ENCODE data around the gene RPTOR.

Gene RPTOR

DNA sequence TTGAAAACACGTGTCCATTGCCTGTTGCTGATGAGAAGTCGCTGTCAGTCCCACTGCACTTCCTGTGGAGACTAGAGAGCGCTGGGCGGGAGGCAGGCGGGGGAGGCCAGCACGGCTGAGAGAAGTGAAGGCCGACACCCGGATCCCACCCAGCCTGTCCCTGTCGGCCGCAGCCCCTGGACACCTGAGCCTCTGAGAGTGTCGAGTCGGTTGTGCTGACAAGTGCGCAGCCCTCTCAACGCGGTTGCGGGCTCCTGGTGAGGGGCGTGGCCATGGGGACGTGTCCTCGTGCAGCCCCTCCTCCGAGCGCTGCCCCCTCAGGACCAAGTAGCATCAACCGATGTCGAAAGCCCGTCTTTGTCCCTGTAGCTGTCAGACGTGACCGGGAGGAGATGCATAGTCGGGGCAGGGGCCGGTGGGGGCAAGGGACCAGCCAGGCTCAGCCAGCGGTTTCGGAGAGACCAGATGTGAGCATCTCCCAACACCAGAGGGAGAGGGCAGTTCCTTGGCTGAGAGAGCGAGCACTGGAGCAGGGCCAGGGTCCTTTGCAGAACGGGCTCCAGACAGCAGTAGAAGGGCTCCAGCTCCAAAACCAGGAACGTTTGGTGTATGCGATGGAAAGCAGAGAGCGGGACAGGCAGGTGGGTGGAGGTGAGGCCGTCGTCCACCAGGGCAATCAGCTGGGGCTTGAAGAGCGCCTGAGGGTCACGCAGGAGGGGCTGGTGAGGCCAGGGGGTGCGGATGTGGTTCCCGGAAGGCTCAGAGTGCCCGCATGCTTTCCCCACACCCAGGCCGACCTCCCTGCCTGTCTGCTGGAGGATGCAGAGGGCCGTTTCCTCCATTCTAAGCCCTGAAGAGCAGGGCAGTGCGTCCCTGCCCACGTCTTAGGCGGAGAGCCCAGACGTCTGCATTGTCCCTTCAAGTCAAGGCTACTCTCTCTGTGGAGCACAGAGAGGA is 403.7 kb downstream of the RPTOR start:
- H3K4me3 ChIP-seq (ENCODE audit: low read depth, low read length) = no peak overlapping the region
- TF ChIP-seq, protein P1, sequence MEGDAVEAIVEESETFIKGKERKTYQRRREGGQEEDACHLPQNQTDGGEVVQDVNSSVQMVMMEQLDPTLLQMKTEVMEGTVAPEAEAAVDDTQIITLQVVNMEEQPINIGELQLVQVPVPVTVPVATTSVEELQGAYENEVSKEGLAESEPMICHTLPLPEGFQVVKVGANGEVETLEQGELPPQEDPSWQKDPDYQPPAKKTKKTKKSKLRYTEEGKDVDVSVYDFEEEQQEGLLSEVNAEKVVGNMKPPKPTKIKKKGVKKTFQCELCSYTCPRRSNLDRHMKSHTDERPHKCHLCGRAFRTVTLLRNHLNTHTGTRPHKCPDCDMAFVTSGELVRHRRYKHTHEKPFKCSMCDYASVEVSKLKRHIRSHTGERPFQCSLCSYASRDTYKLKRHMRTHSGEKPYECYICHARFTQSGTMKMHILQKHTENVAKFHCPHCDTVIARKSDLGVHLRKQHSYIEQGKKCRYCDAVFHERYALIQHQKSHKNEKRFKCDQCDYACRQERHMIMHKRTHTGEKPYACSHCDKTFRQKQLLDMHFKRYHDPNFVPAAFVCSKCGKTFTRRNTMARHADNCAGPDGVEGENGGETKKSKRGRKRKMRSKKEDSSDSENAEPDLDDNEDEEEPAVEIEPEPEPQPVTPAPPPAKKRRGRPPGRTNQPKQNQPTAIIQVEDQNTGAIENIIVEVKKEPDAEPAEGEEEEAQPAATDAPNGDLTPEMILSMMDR (IDR thresholded peaks at IDR 0.05; ENCODE audit: low read depth, low read length, missing control alignments) = no peak
- no peak for DNase-seq (ENCODE audit: low read depth)

DNA sequence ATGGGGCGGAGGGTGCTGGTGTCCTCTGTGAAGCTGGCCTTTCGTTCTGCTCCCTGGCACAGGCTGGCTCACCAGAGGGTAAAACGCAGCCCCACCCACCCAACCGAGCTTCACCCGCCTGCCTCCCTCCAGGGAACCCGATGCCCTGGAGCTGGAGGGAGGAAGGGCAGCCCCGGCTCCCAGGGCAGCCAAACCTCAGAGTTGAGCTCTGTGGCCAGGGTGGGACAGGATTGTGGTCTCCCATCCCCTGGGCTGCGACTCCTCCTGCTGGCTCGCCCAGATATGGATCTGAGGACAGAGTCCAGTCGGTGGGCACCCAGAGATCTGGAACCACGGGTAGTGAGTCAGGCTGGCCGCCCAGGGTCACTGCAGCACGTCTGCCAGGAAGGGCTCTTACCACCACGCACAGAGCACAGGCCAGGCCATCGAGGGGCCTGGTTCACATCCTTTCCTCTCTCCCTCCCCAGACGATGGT is 404.4 kb downstream of the RPTOR start:
- DNase-seq (ENCODE audit: low read depth) = no peak
- H3K4me3 ChIP-seq (ENCODE audit: low read depth, low read length) = no peak overlapping the region
- TF ChIP-seq, protein P1 (IDR thresholded peaks at IDR 0.05; ENCODE audit: low read depth, low read length, missing control alignments) = no peak

DNA sequence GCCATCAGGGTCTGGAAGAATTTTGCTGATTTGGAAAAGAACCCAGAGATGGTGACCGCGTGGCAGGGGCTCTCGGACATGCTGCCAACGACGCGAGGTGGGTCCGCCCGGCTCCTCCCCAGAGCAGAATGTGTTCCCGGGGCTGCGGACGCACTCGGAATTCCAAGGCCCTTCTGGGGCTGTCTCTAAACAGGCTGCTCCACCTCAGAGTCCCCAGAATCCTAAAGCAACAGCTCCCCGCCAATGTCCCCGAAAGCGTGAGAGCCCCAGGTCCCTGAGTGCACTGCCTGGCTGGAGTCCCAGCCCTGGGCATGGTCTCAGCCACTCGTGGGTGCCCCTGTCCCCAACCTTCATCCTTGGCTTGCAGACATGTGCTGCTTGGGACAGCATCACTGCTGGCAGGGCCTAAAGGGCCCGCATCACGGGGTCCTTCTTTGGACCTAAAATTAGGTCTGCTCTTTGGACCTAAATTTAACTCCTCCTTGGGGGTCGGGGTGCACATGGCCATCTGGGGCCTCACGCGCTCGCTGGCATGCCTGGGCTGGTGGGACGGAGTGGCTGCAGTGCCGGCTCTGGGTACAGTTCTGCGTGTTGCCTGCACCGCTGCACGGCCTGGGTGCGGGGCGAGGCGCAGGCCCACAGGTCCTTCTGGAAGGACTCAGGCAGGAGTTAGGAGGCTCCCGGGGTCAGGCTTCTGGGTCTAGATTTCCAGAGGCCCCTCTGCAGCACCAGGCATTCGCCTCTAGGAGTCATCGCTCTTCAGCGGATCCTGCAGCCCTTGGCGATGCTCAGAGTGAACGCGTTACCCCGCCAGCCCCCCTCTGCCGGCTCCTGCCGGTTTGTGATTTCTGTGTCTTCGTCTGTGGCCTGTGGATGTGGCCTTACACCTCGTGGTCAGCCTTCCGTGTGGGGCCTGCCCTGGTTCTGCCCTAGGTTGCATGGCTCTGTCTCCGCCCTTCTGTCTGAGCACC is 405.1 kb downstream of the RPTOR start:
- no peak for DNase-seq (ENCODE audit: low read depth)
- H3K4me3 ChIP-seq (ENCODE audit: low read depth, low read length) = no peak overlapping the region
- TF ChIP-seq, protein P1 (IDR thresholded peaks at IDR 0.05; ENCODE audit: low read depth, low read length, missing control alignments) = no peak

DNA sequence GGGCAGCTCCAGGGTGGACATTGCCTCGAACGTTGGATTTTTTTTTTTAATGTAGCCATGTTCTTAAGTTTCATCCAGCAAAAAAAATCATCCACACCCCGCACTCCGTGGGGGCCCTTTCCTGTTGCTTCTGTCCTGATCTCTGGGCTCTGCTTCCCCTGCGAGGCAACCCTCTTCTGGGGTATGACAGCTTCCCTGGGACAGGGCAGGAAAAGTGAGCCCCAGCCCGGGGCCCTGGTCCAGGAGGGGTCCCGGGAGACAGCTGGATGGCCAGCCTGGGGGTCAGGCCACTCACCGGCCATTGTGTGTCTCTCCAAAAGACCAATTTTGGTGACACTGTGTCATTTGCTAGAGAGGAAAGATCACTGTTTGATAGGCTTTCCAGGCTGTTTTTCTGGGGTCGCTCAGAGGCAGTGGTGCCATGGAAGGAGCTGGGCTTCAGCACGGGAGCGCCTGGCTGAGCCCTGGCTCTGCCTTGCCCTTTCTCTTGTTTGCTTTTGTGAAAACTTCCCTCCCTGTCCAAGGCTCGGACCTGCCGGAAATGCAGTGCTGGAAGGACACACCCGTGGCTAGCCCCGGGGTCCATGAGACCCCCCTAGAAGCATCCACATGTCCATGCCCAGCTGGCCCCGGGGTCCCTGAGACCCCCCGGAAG is 406.0 kb downstream of the RPTOR start:
- DNase-seq (ENCODE audit: low read depth) = no peak
- no peak overlapping the region for H3K4me3 ChIP-seq (ENCODE audit: low read depth, low read length)
- TF ChIP-seq, protein P1 (IDR thresholded peaks at IDR 0.05; ENCODE audit: low read depth, low read length, missing control alignments) = no peak

DNA sequence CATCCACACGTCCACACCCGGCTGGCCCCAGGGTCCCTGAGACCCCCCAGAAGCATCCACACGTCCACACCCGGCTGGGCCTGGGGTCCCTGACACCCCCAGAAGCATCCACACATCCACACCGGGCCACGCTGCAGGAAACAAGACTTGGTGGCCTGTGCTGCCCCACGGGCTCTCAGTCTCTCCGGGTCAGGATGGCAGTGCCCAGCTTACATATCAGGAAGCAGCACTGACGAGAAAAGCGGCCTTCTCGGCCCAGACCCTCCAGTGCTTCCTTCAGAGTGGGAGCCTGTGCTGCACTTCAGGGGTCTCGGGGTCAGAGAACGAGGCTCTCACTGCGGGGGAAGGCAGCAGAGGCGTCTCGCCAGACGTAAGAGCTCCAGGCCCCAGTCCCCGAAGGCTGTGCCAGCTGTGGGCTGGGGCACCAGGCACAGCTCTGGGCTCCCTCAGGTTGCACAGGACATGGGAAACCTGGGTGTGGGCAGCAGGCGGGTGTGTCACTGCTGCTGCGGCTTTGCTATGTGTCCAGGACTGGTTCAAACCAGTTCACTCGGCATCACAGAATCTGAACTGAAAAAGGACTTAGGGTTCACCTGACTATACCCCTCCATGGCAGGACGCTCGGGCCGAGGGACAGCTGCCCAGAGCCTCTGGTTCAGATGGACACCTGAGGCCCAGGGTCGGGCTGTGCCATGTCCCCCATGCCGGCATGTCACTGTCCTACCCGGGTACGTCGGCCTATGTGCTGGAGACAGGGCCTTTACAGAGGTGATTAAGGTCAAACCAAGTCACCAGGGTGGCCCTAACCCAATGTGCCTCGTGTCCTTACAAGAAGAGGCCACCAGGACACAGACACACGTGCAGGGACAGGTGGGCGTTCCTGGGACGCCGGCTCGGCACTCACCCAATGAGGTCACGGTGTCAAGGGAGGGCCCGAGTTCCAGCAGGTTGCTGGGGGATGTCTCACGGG is 406.8 kb downstream of the RPTOR start:
- TF ChIP-seq, protein P1 (IDR thresholded peaks at IDR 0.05; ENCODE audit: low read depth, low read length, missing control alignments) = no peak
- H3K4me3 ChIP-seq (ENCODE audit: low read depth, low read length) = no peak overlapping the region
- no peak for DNase-seq (ENCODE audit: low read depth)

Data from GM12864 (cell line).